Mammary epithelial cell (primary cell): ENCODE data around the gene VDR.

Experiments used
- EZH2 ChIP-seq: IDR thresholded peaks from 2 replicates; pipeline ENCODE4 v1.6.1; 2012; ENCODE audit warnings: low read length, inconsistent platforms, borderline replicate concordance
- TF ChIP-seq, protein P1 (sequence below), 2 donors: IDR thresholded peaks in 1 of 2; conservative IDR thresholded peaks in 1 of 2; 2 replicates each; pipeline ENCODE4 v1.5.1; 2011 to 2012; ENCODE audit warnings: inconsistent platforms in 2 of 2, low read length in 2 of 2, mild to moderate bottlenecking in 2 of 2, control low read depth in 1 of 2, low read depth in 1 of 2; ENCODE audit not compliant: insufficient read depth in 1 of 2; ENCODE audit errors: extremely low read depth in 1 of 2

DNA sequence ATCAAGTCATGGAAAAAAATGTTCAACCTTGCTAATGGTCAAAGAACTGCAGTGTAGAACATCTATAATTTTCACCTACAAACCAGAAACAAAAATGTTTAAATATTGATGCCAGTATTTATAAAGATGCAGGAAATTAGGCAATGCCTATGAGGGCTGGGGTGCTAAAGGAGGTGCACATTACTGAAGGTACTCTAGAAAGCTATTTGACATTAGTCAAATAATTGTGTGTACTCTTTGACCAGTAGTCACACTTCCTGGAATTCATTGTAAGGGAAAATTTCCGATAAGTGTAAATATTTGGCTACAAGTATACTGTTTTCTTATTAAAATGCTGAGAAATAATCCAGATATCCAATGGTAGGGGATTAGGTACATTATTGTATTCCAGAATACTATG, 48.7 kb downstream of the VDR start:
- TF ChIP-seq, protein P1, sequence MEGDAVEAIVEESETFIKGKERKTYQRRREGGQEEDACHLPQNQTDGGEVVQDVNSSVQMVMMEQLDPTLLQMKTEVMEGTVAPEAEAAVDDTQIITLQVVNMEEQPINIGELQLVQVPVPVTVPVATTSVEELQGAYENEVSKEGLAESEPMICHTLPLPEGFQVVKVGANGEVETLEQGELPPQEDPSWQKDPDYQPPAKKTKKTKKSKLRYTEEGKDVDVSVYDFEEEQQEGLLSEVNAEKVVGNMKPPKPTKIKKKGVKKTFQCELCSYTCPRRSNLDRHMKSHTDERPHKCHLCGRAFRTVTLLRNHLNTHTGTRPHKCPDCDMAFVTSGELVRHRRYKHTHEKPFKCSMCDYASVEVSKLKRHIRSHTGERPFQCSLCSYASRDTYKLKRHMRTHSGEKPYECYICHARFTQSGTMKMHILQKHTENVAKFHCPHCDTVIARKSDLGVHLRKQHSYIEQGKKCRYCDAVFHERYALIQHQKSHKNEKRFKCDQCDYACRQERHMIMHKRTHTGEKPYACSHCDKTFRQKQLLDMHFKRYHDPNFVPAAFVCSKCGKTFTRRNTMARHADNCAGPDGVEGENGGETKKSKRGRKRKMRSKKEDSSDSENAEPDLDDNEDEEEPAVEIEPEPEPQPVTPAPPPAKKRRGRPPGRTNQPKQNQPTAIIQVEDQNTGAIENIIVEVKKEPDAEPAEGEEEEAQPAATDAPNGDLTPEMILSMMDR (conservative IDR thresholded peaks at IDR 0.05 in 1 of 2, IDR thresholded peaks at IDR 0.05 in 1 of 2; ENCODE audit: extremely low read depth in 1 of 2, insufficient read depth in 1 of 2, low read depth in 1 of 2, low read length in 2 of 2) = no peak
- TF ChIP-seq EZH2 = no peak
